Right renal pelvis (tissue), 4 donors: ENCODE results near the gene LENG9. TPM values are rescaled to one million over a fixed set of nuclear protein-coding genes. Genes with fewer than 3 reads are reported as not detected.
"Not testable (repeated sequence)": the region's sequence is repeated elsewhere in the genome, so short reads cannot be mapped to it uniquely, and the experiment has no call there.

Experiments used
- DNase-seq, 4 donors: peaks; one replicate each; pipeline ENCODE4 v3.0.0-alpha.2; 2013; ENCODE audit warnings: low read depth in 4 of 4, low spot score in 3 of 4, missing footprints in 1 of 4
- polyA plus RNA-seq, 4 donors: library from polyadenylated mRNA; unstranded; fragments of 120-200 nt; gene quantifications; one replicate each; pipeline ENCODE4 v1.2.1, GENCODE V29; 2013; ENCODE audit not compliant: insufficient read length in 4 of 4

Gene LENG9
- polyA plus RNA-seq, 4 donors = 1.4 to 2.9 (median 1.8) TPM

DNA sequence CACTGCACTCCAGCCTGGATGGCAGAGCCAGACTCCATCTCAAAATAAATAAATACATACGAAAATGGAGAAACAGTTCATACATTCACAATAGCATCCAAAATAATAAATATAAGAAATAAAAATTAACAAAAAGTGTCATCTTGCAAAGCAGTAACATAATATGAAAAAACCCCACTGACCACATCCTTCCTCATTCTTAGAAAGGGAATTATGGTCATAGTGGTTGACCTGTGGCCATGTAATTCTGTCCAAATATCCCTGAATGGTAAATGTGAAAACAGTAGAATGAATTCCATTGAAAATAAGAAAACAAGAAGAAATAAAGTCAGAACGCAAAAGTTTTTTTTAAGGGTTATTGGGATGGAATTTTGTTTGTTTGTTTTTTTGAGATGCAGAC, 16.5 kb upstream of the LENG9 start:
- no peak for DNase-seq

DNA sequence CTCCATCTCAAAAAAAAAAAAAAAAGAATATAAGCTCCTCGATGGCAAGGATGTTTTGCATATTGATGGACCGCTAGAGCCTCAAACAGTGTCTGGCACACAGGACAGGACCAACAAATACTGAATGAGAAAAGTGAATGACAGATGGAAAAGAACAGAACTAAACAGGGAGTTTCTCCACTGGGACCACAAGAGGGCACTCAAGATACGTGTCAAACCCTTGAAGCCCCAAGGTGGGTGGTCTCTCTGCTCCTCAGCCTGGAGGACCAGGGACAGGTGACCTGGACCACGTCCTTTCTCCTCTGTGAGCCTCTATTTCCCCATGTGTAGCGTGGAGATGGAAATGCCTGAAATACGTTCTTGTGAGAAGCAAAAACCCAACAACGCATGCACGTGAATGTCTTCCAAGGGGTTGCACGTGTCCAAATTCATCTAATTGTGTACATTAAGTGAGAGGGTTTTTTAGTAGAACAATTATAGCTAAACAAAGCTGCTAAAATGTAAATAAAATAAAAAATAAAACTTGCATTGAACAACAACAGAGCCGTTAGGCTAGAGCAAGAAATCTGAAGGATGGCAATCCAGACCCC, 15.2 kb upstream of the LENG9 start:
- no peak for DNase-seq

DNA sequence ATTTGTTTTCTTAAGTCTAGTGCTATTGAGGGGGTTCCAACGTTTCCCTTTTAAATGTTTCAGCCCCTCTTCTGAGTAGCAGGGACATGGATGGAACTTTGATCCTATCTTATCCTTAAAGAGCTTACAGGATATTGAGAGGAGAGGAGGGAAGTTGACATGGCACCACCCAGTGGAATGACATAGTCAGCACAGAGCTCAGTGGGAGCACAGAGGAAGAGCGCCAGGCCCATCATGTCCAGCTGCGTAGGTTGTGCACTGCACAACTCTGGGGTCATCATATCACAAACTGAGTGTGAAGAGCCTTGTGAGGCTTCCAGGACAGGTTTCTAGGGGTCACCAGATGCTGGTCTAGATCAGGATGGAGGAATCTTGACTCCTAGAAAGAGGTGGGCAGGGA, 14.1 kb upstream of the LENG9 start:
- no peak for DNase-seq

DNA sequence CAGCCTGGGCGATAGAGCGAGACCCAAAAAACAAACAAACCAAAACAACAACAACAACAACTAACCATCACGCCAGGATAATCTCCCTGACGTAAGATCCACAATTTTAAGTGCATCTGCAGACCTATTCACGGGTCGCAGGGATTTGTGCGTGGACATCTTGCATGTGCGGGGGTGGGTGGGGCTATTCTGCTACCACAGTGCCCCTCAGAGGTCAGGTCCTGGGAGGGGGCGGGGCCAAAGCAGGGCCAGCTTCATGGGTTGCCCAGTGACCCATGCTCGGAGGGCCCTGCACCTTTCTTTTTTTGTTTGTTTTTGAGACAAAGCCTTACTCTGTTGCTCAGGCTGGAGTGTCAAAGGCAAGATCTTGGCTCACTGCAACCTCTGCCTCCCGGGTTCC, 12.1 kb upstream of the LENG9 start:
- no peak for DNase-seq

DNA sequence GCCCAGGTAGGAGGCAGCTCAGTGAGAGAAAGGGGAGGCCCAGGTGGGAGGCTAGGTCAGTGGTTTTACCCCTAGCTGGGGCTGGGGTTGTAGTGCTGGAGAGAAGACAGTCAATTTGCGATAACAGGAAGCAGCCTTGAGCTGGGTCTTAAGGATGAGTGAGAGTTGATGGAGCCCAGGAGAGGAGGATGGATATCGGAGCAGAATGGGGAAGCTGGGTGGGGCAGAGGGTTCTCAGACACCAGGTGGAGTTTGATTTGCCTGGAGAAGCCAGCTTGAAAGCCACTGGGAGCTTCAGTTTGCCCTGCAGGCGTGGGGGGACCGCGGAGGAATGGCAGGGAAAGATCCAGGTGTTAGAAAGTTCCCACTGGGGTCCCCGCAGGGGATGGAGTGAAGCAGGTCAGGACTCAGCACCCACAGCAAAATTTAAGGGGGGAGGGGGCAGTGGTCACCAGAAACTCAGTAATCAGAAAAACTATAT, 10.4 kb upstream of the LENG9 start:
- DNase-seq = no peak

DNA sequence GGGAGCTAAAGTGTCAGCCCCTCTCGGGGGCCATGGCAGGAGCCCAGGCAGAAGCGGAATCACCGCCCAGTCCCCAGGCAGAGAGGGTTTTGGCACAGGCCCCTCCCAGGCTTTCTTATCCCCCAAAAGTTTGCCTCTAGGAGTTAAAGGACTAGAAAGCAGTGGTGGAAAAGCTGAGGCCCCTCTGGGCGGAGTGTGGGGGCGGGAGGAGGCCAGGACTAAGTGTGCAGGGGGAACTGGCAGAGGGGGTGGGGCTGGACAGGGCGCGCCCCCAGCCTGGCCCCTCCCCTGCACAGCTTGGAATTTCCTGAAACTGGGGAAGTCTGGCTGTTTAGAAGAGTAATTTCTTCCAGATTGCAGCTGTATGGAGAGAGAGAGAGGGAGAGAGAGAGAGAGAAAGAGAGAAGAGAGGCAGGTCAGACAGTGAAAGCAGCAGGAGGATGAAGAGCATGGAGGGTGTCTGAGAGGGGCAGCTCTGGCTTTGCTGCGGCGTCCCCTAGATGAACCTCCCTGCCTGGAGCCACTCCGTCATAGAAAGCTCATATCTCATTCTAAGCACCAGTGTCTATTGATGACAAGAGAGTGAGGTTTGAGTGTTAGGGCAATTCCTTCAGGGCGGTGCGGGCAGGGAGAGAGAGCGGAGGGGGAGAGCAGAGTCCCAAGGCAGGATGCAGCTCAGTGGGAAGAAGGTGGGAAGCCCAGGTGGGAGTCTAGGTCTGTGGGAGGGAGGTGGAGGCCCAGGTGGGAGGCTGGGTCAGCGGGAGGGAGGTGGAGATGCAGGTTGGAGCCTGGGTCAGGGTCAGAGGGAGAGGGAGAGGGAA, 9.7 kb upstream of the LENG9 start, which contains the start of gene CDC42EP5:
Gene CDC42EP5 (minus strand): TSS at position 226 of the 821 bp plus-strand sequence. CDS start 7,749 bp downstream, outside the sequence.
- peak in 2 of 4 donors; percentile 74 to 82 for DNase-seq

DNA sequence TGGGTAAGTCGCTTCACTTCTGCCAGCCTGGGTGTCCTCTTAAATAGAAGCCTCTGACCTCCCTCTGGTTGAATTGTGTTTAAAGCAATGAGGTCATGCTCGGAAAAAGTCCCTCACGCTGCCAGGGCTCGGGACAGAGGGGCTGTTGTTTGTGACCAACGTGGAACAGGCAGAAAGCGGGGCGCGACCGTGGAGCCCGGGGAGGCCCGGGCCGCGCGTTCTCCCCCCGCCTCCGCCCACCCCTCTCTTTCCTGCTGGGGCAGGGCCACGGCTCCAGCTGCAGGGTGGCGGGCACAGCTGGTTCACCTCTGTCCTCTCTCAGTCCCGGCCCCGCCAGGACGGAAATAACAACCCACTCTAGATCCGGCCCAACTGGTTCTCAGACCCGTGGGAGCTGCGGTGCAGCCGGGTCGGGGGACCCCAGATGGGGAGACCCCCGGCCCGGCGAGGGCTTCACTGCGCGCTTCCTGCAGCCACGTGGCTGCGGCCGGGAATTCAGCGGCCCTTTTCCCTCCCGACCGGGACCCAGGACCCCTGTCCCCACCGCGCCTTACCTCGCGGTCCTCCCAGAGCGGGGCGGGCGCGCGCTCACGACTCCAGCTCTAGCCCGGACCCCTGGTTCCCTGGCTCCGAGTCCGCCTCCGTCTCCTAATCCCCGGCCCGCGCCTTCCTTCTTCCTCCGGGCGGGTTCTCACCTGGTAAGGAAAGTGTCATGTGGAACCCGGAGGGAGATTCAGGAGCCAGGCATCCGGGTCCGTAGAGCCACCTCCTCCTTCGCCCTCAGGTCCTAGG, 7.6 kb upstream of the LENG9 start:
- DNase-seq = no peak

DNA sequence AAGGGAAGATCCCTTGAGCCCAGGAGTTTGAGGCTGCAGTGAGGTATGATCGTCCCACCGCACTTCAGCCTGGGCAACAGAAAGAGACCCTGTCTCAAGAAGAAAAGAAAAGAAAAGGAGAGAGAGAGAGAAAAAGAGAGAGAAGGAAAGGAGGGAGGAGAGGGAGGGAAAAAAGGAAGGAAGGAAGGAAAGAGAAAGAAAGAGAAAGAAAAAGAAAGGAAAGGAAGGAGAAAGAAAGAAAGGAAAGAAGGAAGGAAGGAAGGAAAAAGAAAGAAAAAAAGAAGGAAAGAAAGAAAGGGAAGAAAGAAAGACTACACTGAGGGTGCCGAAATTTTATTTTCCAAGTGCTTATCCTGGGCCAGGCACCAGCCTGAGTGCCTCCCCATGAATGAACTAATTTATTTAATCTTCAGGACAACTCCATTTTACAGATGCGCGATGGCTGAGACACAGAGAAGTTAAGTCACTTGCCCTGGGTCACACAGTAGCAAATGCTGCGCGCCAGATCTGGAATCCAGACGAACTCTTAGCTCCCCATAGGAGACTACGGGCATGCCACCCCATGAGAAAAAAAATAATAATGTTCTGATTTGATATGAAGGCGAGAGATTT, 6.8 kb upstream of the LENG9 start:
- no peak for DNase-seq

DNA sequence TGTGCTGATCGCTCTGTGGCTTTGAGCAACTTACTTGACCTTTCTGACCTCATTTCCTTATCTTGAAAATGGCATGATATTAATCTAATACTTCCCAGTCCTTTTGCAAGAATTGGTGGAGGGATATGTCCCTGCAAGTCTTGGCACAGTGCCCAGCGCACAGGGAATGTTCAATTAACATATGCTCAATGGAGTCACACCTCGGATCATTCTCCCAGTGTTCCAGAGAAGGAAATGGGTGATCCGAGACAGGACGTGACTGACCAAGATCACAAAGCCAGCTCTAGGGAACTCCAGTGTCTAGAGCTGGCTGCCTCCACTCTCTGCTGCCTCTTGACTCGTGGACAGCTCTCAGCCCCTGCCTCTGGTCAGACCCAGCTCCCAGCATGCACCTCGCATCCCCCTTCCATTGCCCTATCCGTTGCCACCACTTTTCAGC, 5.9 kb upstream of the LENG9 start:
- DNase-seq = no peak

DNA sequence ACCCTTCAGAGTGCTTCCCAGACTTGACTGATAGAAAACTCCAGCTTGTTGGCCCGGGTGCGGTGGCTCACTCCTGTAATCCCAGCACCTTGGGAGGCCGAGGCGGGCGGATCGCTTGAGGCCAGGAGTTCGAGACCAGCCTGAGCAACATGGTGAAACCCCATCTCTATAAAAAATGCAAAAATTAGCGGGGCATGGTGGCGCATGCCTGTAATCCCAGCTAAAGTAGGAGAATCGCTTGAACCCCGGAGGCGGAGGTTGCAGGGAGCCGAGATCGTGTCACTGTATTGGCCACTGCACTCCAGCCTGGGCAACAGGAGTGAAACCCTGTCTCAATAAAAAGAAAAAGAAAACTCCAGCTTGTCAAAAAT, 2.5 kb upstream of the LENG9 start:
- DNase-seq = not testable (repeated sequence)

DNA sequence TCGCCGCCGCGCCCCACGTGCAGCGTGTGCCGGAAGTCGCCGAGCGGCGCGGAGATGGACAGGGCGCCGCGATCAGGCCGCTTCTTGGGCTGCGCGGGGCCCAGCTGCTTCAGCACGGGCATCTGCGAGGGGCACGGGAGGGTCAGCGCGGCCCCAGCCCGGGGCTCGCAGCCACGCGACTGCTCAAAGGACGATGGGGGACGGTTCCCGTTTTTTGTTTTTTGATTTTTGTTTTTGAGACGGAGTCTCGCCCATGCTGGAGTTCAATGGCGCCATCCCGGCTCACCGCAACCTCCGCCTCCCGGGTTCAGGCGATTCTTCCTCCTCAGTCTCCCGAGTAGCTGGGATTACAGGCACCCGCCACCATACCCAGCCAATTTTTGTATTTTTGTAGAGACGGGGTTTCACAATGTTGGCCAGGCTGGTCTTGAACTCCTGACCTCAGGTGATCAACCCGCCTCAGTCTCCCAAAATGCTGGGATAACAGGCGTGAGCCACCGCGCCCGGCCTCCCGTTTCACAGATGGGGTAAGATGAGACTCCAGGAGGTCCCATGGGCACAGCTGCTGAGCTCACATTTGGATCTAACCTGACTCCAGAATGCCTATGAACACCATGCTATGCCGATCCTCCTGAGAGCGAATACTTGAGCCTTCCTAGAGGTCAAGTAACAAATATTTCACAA, 2.0 kb upstream of the LENG9 start:
- DNase-seq = no peak

DNA sequence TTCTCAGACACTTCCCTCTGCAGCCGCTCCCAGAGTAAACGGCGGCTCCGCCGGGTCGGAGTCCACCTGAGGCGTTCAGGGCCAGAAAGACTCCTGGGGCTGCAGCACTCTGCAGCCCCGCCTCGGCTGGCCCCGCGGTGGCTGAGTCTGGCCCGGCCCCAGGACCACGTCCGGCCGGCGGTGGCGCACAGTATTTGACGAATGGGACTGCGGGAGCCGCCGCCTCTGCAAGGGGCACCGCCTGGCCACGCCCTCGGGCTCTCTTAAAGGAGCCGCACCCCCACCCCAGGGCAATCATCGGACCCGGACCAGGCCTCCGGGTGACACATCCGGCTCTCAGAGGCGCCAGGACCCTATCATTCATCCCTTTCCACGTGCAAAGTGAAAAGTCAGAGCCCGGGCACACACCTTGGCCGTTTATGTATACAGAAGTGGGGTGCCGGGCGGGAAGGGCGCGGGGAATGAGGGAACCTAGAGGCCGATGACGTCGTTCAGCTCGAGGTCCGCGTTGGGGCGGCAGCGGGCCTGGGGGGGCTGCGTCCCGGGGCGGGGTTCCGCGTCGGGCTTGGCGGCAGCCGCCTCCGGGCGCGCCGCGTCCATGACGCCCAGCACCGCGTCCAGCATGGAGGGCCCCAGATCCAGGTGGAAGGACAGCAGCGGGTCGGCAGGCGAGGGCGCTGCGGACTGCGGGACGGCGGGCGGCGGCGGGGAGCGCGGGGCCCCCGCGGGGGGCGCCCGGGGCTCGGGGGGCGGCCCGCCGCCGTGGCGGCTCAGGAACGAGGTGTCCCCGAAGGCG, 1.2 kb upstream of the LENG9 start:
- DNase-seq = peak in 1 of 4 donors; percentile 68

DNA sequence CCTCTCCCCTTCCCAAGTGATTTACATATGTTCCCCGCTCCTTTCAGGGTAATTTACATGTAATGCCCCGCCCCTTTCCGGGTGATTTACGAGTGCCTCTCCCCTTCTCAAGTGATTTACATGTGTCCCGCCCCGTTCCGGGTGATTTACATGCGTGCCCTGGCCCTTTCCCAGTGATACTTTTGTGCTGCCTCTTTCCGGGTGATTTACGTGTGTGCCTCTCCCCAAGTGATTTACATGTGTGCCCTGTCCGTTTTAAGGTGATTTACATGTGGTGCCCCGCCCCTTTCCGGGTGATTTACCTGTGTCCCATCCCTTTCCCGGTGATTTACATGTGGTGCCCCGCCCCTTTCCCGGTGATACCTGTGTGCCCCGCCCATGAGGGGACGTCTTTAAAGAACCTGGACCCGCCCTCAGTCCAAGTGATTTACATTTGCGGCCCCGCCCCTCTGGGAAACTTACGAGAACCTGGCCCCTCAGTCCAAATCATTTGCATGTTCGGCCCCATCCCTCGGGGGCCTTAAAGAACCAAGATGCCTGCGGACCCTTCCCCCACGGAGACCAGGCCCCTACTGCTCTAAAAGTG, 559 bp upstream of the LENG9 start:
- peak in 2 of 4 donors; percentile 68 to 73 for DNase-seq

DNA sequence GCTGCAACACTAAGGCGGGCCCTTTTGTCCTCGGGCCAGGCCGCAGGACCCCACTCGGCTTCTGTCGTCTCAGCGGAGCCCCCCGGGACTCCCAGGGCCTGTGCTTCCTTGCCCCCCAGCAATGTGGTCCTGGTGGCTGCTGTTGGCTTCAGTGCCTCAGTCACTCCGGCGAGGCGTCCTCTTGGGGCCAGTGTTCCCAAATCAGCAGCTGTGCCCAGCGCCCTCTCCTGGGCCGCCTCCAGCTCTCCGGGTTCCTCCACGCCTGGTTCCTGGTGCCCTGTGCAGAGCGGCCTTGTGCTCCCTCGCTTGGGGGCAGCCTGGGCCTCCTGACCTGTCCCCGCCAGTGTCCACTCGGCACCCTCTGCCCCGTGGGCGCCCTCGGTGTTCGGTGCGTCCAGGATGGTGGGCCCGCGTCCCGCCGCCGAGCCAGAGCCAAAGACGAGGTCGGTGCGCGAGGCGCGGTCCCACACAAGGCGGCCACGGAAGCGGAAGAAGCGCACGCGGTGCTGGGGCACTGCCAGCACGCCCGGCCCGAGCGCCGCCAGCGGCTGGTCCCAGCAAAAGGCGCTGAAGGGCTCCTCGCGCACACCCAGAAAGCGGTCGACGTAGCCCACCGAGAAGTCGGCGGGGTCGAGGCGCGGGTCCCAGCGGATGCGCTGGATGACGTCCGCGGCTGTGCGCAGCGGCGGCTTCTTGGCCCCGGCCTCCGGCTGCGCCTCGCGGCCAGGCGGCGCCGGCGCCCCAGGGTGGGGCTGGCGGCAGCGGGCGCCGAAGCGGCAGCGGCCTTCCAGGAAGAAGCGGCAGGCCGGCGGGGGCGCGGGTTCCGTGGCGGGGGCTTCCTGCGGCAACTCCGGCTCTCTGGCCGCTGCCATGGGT, 685 bp downstream of the LENG9 start:
- DNase-seq = no peak

DNA sequence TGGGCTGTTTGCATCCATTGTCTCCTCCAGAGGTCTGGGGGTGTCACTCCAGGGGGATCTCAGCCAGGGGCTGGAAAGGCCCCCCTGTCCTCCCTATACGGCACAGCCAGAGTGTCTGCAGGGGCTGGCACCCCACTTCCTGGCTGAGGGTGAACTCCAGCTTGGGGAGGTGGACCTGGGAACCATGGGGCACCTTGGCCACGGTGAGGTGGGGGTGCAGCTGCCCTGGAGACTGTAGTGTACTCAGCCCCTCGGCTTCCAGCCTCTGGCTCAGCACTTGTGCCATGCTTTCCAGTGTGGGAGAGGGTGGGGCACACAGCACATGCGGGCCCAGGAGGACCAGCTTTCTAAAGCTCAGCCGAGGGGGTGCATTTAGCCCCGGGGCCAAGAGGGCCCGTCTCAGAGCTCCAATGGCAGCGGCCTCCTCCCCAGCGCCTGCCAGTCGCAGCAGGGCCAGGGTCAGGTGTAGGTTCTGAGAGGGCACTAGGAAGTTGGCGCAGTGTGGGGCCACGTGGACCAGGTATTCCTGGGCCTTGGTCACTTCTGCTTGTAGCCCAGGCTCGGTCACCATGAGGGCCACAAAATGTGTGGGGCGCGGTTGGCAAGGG, 1.4 kb downstream of the LENG9 start:
- DNase-seq = no peak

DNA sequence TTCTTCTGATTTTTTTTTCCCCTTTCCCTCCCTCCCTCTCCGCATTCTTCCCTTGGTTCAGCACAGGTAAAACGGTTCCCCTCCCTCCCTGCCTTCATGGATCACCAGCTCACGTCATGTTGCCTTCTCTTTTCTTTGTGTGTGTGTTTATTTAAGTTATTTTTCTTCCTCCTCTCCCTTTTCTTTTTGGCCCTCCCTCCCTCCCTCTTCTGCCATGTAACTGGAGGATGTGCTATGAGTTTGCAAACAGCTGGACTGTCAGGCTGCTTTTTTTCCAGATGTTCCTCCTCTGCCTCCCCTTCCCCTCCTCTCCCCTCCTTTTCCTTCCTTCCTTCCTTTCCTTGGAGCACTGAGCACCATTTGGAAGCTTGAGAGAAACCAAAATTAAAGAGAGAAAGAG, 2.0 kb downstream of the LENG9 start:
- no peak for DNase-seq

DNA sequence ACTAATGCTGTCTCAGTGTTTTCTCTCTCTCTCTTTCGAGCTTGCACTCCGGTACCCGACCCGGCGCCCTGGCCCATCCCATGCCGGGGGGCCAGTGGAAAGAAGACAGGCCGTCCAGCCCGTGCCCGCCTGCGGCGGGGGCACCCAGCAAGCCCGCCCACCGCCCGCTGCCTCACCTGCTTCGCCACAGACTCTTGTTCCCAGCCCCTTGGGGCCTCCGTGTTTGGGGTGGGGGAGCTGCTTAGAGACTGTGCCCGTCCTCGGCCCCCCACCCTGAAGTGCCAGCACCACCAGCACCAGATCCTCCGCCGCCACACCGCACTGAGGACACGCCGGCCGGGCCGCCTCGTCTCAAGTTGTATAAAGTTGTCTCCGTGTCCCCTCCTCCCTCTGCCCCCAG, 2.4 kb downstream of the LENG9 start:
- DNase-seq = no peak
